Uterus (tissue), 2 donors: Measurements from ENCODE around the gene SIRT1.

ENCODE experiments used
- CTCF ChIP-seq, 4 experiments: fragments of 200-600 bp in 2 of 4; fragments of 450-650 bp in 2 of 4; sonication (generic) in 2 of 4; IDR thresholded peaks; one replicate each; pipeline ENCODE4 v1.5.1; 2016 to 2019; ENCODE audit warnings: antibody characterized with exemption in 4 of 4, mild to moderate bottlenecking in 2 of 4, moderate library complexity in 1 of 4
- POLR2A ChIP-seq, 2 donors: fragments of 450-650 bp; IDR thresholded peaks; one replicate each; pipeline ENCODE4 v1.6.1; 2016; ENCODE audit warnings: antibody characterized with exemption in 2 of 2, mild to moderate bottlenecking in 1 of 2, moderate library complexity in 1 of 2

GRCh38 chr10:67851186-67851585 lies 33.3 kb upstream of the SIRT1 start:
- TF ChIP-seq CTCF (IDR thresholded peaks at IDR 0.05) (no peak), POLR2A (IDR thresholded peaks at IDR 0.05) (no peak)
